H1 (cell line): Measurements from ENCODE around the gene USP49. TPM values are rescaled to one million over a fixed set of nuclear protein-coding genes. Genes with fewer than 3 reads are reported as not detected.

ENCODE experiments used
- CTCF ChIA-PET: fragments of 300-600 bp; sonication (Branson Sonifier 250); formaldehyde crosslinking; loops from one replicate; lab custom pipeline; 2021; ENCODE audit not compliant: partially characterized antibody; lab: Charles Lee
- POLR2A ChIA-PET: fragments of 300-600 bp; sonication (Branson Sonifier 250); formaldehyde crosslinking; loops from one replicate; lab custom pipeline; 2021; ENCODE audit warnings: inconsistent platforms; ENCODE audit not compliant: partially characterized antibody; lab: Charles Lee
- DNase-seq, 2 experiments: peaks; one replicate each; pipeline versions ENCODE4 v3.0.0 to v3.0.0-alpha.2; 2010 to 2022; ENCODE audit warnings: low spot score in 2 of 2, low read depth in 1 of 2, mixed read lengths in 1 of 2
- FAIRE-seq: peaks from 2 replicates; lab custom pipeline; 2011; peaks lifted over from hg19 to GRCh38; lab: Jason Lieb, UNC
- H2AFZ ChIP-seq: 2 replicates; pipeline ENCODE4 v1.8.1; 2012; ENCODE audit warnings: low read length, inconsistent platforms
- H2AK5ac ChIP-seq: 2 replicates; pipeline ENCODE4 v1.6.1; 2013; ENCODE audit warnings: low read depth, low read length
- H2BK120ac ChIP-seq: replicated peaks from 2 replicates; pipeline ENCODE3; 2013; ENCODE audit warnings: low read depth, low read length, inconsistent platforms
- H2BK12ac ChIP-seq: 2 replicates; pipeline ENCODE4 v1.6.1; 2013; ENCODE audit warnings: low read depth, low read length
- H2BK15ac ChIP-seq: 2 replicates; pipeline ENCODE4 v1.6.1; 2013; ENCODE audit warnings: low read length
- H2BK20ac ChIP-seq: 2 replicates; pipeline ENCODE4 v1.6.1; 2013; ENCODE audit warnings: low read length
- H2BK5ac ChIP-seq: 2 replicates; pipeline ENCODE4 v1.6.1; 2013; ENCODE audit warnings: low read depth, low read length
- H3K14ac ChIP-seq: 2 replicates; pipeline ENCODE4 v1.6.1; 2013; ENCODE audit warnings: inconsistent platforms; ENCODE audit not compliant: insufficient read length
- H3K18ac ChIP-seq: 2 replicates; pipeline ENCODE4 v1.6.1; 2013; ENCODE audit warnings: low read length; ENCODE audit errors: extremely low read depth
- H3K23ac ChIP-seq: 2 replicates; pipeline ENCODE4 v1.6.1; 2013; ENCODE audit warnings: inconsistent platforms; ENCODE audit not compliant: insufficient read length
- H3K23me2 ChIP-seq: 2 replicates; pipeline ENCODE4 v1.6.1; 2013; ENCODE audit warnings: low read depth, low read length
- H3K27ac ChIP-seq: 2 replicates; pipeline ENCODE4 v1.6.1; 2011; ENCODE audit warnings: low read depth, low read length, inconsistent platforms
- H3K27me3 ChIP-seq, 4 experiments: replicated peaks in 1 of 4; 1 replicate in 1 of 4; 2 replicates in 3 of 4; pipeline versions ENCODE4 v1.6.1 to v1.8.1; 2011 to 2013; ENCODE audit warnings: low read length in 3 of 4, mild to moderate bottlenecking in 3 of 4, inconsistent platforms in 2 of 4, mixed read lengths in 2 of 4, moderate library complexity in 1 of 4; ENCODE audit not compliant: control insufficient read depth in 3 of 4, insufficient read depth in 3 of 4; ENCODE audit errors: extremely low read depth in 1 of 4
- H3K36me3 ChIP-seq, 4 experiments: 2 replicates each; pipeline versions ENCODE4 v1.6.1 to v1.8.1; 2011 to 2013; ENCODE audit warnings: mild to moderate bottlenecking in 4 of 4, low read length in 3 of 4, moderate library complexity in 2 of 4, control low read depth in 1 of 4, inconsistent platforms in 1 of 4; ENCODE audit not compliant: insufficient read depth in 4 of 4, control insufficient read depth in 2 of 4
- H3K4ac ChIP-seq: replicated peaks from 2 replicates; pipeline ENCODE3; 2013; ENCODE audit warnings: low read length, low read depth, mixed read lengths, inconsistent platforms; ENCODE audit not compliant: insufficient read length
- H3K4me1 ChIP-seq, 4 experiments: replicated peaks in 1 of 4; 1 replicate in 1 of 4; 2 replicates in 3 of 4; pipeline versions ENCODE4 v1.6.1 to v1.8.1; 2011 to 2013; ENCODE audit warnings: low read length in 3 of 4, inconsistent platforms in 2 of 4, mixed read lengths in 1 of 4; ENCODE audit not compliant: insufficient read depth in 4 of 4, control insufficient read depth in 3 of 4
- H3K4me2 ChIP-seq, 2 experiments: 2 replicates each; pipeline versions ENCODE4 v1.6.1 to v1.8.1; 2011 to 2013; ENCODE audit warnings: low read depth in 2 of 2, low read length in 2 of 2, control low read depth in 1 of 2, inconsistent platforms in 1 of 2, mild to moderate bottlenecking in 1 of 2; ENCODE audit not compliant: insufficient read depth in 1 of 2
- H3K4me3 ChIP-seq, 4 experiments: fragments of 200-600, 300-600 bp in 1 of 4; sonication (generic), shearing (Covaris generic), sonication (Bioruptor Twin) in 1 of 4; 2 replicates each; pipeline versions ENCODE4 v1.5.1 to v1.8.1; 2011 to 2016; ENCODE audit warnings: low read length in 4 of 4, low read depth in 3 of 4, control low read depth in 2 of 4, inconsistent platforms in 2 of 4, mild to moderate bottlenecking in 2 of 4, mixed read lengths in 1 of 4, moderate library complexity in 1 of 4; ENCODE audit not compliant: insufficient read depth in 2 of 4; ENCODE audit errors: extremely low read depth in 1 of 4
- H3K56ac ChIP-seq: replicated peaks from 2 replicates; pipeline ENCODE3; 2013; ENCODE audit warnings: low read depth, mild to moderate bottlenecking, mixed read lengths, low read length, inconsistent platforms; ENCODE audit not compliant: insufficient read length
- H3K79me1 ChIP-seq: 2 replicates; pipeline ENCODE4 v1.6.1; 2013; ENCODE audit warnings: low read depth, low read length, control low read depth
- H3K79me2 ChIP-seq, 2 experiments: 2 replicates each; pipeline versions ENCODE4 v1.6.1 to v1.8.1; 2012 to 2013; ENCODE audit warnings: low read length in 2 of 2, mild to moderate bottlenecking in 2 of 2, inconsistent platforms in 1 of 2; ENCODE audit not compliant: insufficient read depth in 2 of 2, control insufficient read depth in 1 of 2
- H3K9ac ChIP-seq, 4 experiments: replicated peaks in 1 of 4; 1 replicate in 1 of 4; 2 replicates in 3 of 4; pipeline versions ENCODE4 v1.6.1 to v1.8.1; 2011 to 2013; ENCODE audit warnings: low read depth in 3 of 4, low read length in 3 of 4, control low read depth in 2 of 4, mild to moderate bottlenecking in 2 of 4, moderate library complexity in 2 of 4, inconsistent platforms in 1 of 4; ENCODE audit errors: extremely low read depth in 1 of 4
- H3K9me3 ChIP-seq, 2 experiments: 2 replicates each; pipeline versions ENCODE4 v1.6.1 to v1.8.1; 2012 to 2013; ENCODE audit warnings: mild to moderate bottlenecking in 2 of 2, moderate library complexity in 2 of 2, control low read depth in 1 of 2, inconsistent platforms in 1 of 2, low read depth in 1 of 2, low read length in 1 of 2, mixed read lengths in 1 of 2; ENCODE audit not compliant: insufficient read depth in 2 of 2
- H4K20me1 ChIP-seq, 2 experiments: replicated peaks in 1 of 2; 2 replicates each; pipeline versions ENCODE3 to v1.8.1; 2011 to 2013; ENCODE audit warnings: inconsistent platforms in 2 of 2, low read length in 2 of 2, mild to moderate bottlenecking in 1 of 2; ENCODE audit not compliant: insufficient read depth in 2 of 2, control insufficient read depth in 1 of 2
- H4K5ac ChIP-seq: 2 replicates; pipeline ENCODE4 v1.6.1; 2013; ENCODE audit warnings: low read length, low read depth, mixed read lengths, inconsistent platforms; ENCODE audit not compliant: insufficient read length
- H4K8ac ChIP-seq: 2 replicates; pipeline ENCODE4 v1.8.0; 2013; ENCODE audit warnings: mild to moderate bottlenecking, moderate library complexity, low read length, inconsistent platforms; ENCODE audit not compliant: insufficient read depth; ENCODE audit errors: extremely low read depth
- H4K91ac ChIP-seq: replicated peaks from 2 replicates; pipeline ENCODE3; 2013; ENCODE audit warnings: low read length, mixed read lengths, inconsistent platforms; ENCODE audit not compliant: insufficient read length
- ASH2L ChIP-seq: fragments of 200-600, 300-600 bp; sonication (generic); IDR thresholded peaks from one replicate; pipeline ENCODE4 v1.7.1; 2017; ENCODE audit warnings: low read length
- BCL11A ChIP-seq, 2 experiments: IDR thresholded peaks; one replicate each; pipeline ENCODE4 v1.6.1; 2011; ENCODE audit warnings: low read depth in 2 of 2, low read length in 2 of 2, mild to moderate bottlenecking in 2 of 2
- CBX5 ChIP-seq: fragments of 300-800, 300-1000 bp; sonication (generic); IDR thresholded peaks from 2 replicates; pipeline ENCODE4 v1.7.1; 2016; ENCODE audit warnings: antibody characterized with exemption, low read length, low read depth
- CHD1 ChIP-seq: IDR thresholded peaks from 2 replicates; pipeline ENCODE4 v1.6.1; 2012; ENCODE audit warnings: low read depth, low read length, improper control_type of control experiment
- CREB1 ChIP-seq: IDR thresholded peaks from 2 replicates; pipeline ENCODE4 v1.6.1; 2012; ENCODE audit warnings: inconsistent platforms
- KDM5A ChIP-seq: fragments of 200-600 bp; IDR thresholded peaks from 2 replicates; pipeline ENCODE4 v1.7.1; 2012; ENCODE audit warnings: mild to moderate bottlenecking, low read length, inconsistent platforms, mixed read lengths
- MAFK ChIP-seq: IDR thresholded peaks from 2 replicates; pipeline ENCODE4 v1.6.1; 2012; ENCODE audit warnings: low read depth, mild to moderate bottlenecking, improper control_type of control experiment, low read length
- RBBP5 ChIP-seq: IDR thresholded peaks from 2 replicates; pipeline ENCODE4 v1.7.1; 2012; ENCODE audit warnings: low read depth, mild to moderate bottlenecking, inconsistent platforms, low read length, moderate library complexity, borderline replicate concordance
- RXRA ChIP-seq: IDR thresholded peaks from 2 replicates; pipeline ENCODE4 v1.6.1; 2011; ENCODE audit warnings: low read depth, mild to moderate bottlenecking, low read length, moderate library complexity; ENCODE audit not compliant: insufficient read depth
- SIN3A ChIP-seq, 2 experiments: IDR thresholded peaks in 1 of 2; conservative IDR thresholded peaks in 1 of 2; 2 replicates each; pipeline ENCODE4 v1.6.1; 2011 to 2012; ENCODE audit warnings: low read length in 2 of 2, improper control_type of control experiment in 1 of 2, low read depth in 1 of 2, mild to moderate bottlenecking in 1 of 2
- SIX5 ChIP-seq: IDR thresholded peaks from 2 replicates; pipeline ENCODE4 v1.6.1; 2011; ENCODE audit warnings: mild to moderate bottlenecking, low read depth, low read length
- SP2 ChIP-seq: IDR thresholded peaks from 2 replicates; pipeline ENCODE4 v1.6.1; 2012; ENCODE audit warnings: mild to moderate bottlenecking, low read length, inconsistent platforms
- SRF ChIP-seq: IDR thresholded peaks from 2 replicates; pipeline ENCODE4 v1.6.1; 2011; ENCODE audit warnings: mild to moderate bottlenecking, low read depth, low read length, moderate library complexity
- TAF7 ChIP-seq: optimal IDR thresholded peaks from 2 replicates; pipeline ENCODE3; 2011; ENCODE audit warnings: low read depth, mild to moderate bottlenecking, inconsistent platforms, low read length, moderate library complexity, borderline replicate concordance
- YY1 ChIP-seq: IDR thresholded peaks from 2 replicates; pipeline ENCODE4 v1.6.1; 2011; ENCODE audit warnings: low read depth, mild to moderate bottlenecking, low read length
- WGBS, 2 experiments: shearing (Covaris generic) in 1 of 2; methylation state at CpG; one replicate each; pipeline versions ENCODE4 v1.1.6 to v1.1.7; 2013 to 2015; ENCODE audit warnings: low lambda C conversion rate in 2 of 2, mixed read lengths in 2 of 2, inconsistent platforms in 1 of 2, low coverage in 1 of 2, missing lambda C conversion rate in 1 of 2; ENCODE audit not compliant: insufficient replicate concordance in 2 of 2, insufficient coverage in 1 of 2, insufficient read length in 1 of 2; ENCODE audit errors: extremely low coverage in 1 of 2, missing lambda C conversion rate in 1 of 2; 5-methylcytosine and 5-hydroxymethylcytosine counted together
- polyA plus RNA-seq, 7 experiments: library from polyadenylated mRNA; depleted of rRNA in 3 of 7; stranded (reverse) in 5 of 7; unstranded in 2 of 7; fragments of >200 nt in 5 of 7; fragments of 200-250 nt in 2 of 7; gene quantifications; 1 replicate in 5 of 7; 2 replicates in 1 of 7; 4 replicates in 1 of 7; pipeline versions ENCODE4 v1.2.1 to v1.2.3, GENCODE V29; 2011 to 2013; ENCODE audit warnings: missing spikeins in 2 of 7, mixed read lengths in 2 of 7
- total RNA-seq: library from RNA; stranded (reverse); fragmentation: NEBNext Ultra II Directional; extraction: Animal tissue kit (Norgen Biotek cat#: 25700); gene quantifications from 2 replicates; pipeline ENCODE4 v1.2.1, GENCODE V29; 2021

USP49 gene
- total and polyA plus RNA-seq, 2 of the 8 experiments (the other 6 are each of a cell fraction or from before 2014, with no cell fraction given): 6.9 to 24.4 TPM

DNA sequence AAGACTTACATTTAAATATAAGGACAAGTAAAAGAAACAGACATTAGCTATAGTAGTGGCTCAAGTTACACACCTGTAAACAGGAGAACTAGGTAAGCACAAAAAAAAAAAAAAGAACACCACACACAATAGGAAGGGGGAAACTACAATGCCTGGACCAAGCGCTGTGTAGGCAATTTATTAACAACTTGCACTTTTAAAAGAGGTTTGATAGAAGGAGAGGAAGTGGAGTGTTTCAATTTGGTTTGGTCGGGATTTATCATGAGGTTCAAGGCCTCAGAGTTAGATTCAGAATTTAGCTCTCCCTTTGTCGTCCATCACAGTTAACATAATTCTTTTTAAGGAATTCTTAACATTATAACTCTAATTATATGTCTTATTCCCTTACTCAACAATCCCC, 1.1 kb upstream of the USP49 start:
- H2BK5ac ChIP-seq: peak overlapping the region; percentile 18; the same call in 1 of the 2 replicates
- peak overlapping the region; percentile 13 to 79 (median 76); a peak in 6 of 7 replicates for H3K9ac ChIP-seq
- H3K14ac ChIP-seq: no peak overlapping the region
- H3K23me2 ChIP-seq: peaks cover 14% of the 10 kb centered on the region
- H4K20me1 ChIP-seq: peaks cover 0 to 1% of the 10 kb centered on the region in 2 experiments
- H3K79me1 ChIP-seq: no peaks in the 10 kb centered on the region
- no peak overlapping the region; the same call in 1 of the 2 replicates for H2BK20ac ChIP-seq
- no peak overlapping the region for H4K5ac ChIP-seq
- CTCF ChIA-PET: interaction anchor here (0.6 to 2.0 kb wide), 9 partner anchors 9 to 652 kb away, joined by 3 to 13 read pairs (median 3); partner anchors contain the start of genes BYSL and MED20
- H3K9me3 ChIP-seq: no peaks in the 10 kb centered on the region
- no peak overlapping the region for H2AFZ ChIP-seq
- no peaks in the 10 kb centered on the region for H3K36me3 ChIP-seq
- peak overlapping the region; percentile 58 to 95 (median 81) for H3K4me3 ChIP-seq
- no peak overlapping the region for H2AK5ac ChIP-seq
- no peak overlapping the region for H3K23ac ChIP-seq
- no peak overlapping the region; the same call in 1 of the 2 replicates for H2BK12ac ChIP-seq
- 52% methylated on average over 3 of the region's 3 CpGs; no CpG with 5 or more reads in 1 of the 2 experiments for WGBS, 2 experiments
- peaks cover 0 to 11% (median 4%) of the 10 kb centered on the region in 4 experiments; a peak in 4 of 7 replicates for H3K4me1 ChIP-seq
- no peak overlapping the region for H4K8ac ChIP-seq
- H4K91ac ChIP-seq: no peak overlapping the region
- DNase-seq: no peak
- H3K79me2 ChIP-seq: peaks cover 0 to 29% of the 10 kb centered on the region in 2 experiments; a peak in 3 of 4 replicates
- no peak overlapping the region for H3K4ac ChIP-seq
- no peaks in the 10 kb centered on the region for H3K27me3 ChIP-seq
- no peak overlapping the region for H2BK120ac ChIP-seq
- H3K4me2 ChIP-seq: peak overlapping the region; percentile 93 to 100
- H3K27ac ChIP-seq: peak overlapping the region; percentile 83; the same call in 1 of the 2 replicates
- FAIRE-seq: no peak
- no peak overlapping the region for H3K56ac ChIP-seq
- TF ChIP-seq TAF7 (no peak), BCL11A (IDR thresholded peaks at IDR 0.05; ENCODE audit: low read depth in 2 of 2, low read length in 2 of 2) (no peak), SIX5 (no peak), RBBP5 (no peak), MAFK (no peak), CHD1 (no peak), SP2 (no peak), SIN3A (conservative IDR thresholded peaks at IDR 0.05 in 1 of 2, IDR thresholded peaks at IDR 0.05 in 1 of 2; ENCODE audit: low read depth in 1 of 2, low read length in 2 of 2) (no peak), RXRA (no peak), KDM5A (no peak), SRF (no peak), CBX5 (no peak), ASH2L (no peak), YY1 (no peak), CREB1 (no peak)
- no peak overlapping the region for H3K18ac ChIP-seq
- no peak overlapping the region for H2BK15ac ChIP-seq
- POLR2A ChIA-PET: interaction anchor here (0.8 to 4.2 kb wide), 16 partner anchors 9 to 199 kb away, joined by 3 to 39 read pairs (median 4); partner anchors contain the start of genes BYSL, MED20, TAF8 and TOMM6
